Retina (tissue), 1 donor: ENCODE results near the gene SCT.
A peak's percentile ranks its signal among the peaks of the same experiment; 100 is the strongest.

Experiments used
- DNase-seq: peaks from one replicate; pipeline ENCODE4 v3.0.0-alpha.2; 2016

The SCT gene

DNA sequence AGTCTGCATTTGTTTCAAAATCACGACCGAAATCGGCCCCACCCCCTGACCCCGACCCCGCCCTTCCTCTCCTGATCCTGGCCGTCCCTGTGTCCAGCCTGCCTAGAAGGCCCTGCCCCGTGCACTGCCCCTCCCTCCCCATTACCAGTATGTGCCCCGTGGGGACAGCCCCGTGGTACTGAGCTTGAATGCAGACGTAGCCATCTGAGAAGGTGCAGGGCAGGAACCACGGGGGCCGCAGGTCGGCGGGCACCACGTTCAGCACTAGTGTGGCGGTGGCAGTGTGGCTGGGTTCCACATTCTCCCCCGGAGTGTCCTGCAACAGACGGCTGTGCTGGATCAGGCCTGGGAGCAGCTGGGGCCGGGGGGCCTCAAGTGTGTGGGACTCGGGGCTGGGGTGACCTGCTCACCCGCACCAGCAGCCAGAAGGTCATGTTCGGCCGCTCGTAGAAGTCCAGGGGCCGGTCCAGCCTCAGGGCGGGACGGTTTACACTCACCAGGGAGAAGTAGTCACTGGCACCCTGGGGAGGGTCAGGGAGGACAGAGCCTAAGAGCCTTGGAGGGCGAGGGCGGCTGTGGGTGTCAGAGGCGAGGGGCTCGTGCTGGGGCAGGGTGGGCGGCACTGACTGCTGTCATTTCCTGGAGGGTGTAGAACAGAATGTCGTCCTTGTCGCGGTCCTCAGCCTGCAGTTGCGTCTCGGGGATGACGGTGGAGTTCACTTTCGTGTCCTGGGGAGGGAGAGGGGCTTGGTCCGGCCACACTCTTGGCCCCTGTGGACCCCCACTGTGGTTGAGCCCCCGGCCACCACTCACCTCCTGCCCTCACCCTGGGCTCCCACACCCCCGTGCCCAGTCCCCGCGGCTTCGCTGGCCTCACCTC, 5.8 kb downstream of the SCT start:
- DNase-seq: no peak

DNA sequence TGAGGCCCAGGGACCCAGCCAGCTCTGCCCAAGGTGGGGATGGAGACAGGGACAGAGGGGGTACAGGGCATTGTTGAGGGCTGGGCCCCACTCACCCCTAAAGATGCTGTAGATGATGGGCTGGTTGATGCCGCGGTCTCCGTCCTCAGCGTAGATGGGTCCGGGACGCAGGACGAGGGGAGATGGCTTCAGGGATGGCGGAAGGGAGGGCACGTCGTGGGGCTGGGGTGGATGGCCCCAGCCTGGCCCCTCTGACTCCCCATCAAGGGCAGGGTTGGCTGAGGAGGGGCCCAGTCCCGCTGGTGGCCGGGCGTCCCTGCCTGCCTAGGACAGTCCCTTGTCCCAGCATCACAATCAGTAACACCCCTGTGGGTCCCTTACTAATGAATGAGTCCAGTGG, 6.8 kb downstream of the SCT start:
- DNase-seq: no peak

DNA sequence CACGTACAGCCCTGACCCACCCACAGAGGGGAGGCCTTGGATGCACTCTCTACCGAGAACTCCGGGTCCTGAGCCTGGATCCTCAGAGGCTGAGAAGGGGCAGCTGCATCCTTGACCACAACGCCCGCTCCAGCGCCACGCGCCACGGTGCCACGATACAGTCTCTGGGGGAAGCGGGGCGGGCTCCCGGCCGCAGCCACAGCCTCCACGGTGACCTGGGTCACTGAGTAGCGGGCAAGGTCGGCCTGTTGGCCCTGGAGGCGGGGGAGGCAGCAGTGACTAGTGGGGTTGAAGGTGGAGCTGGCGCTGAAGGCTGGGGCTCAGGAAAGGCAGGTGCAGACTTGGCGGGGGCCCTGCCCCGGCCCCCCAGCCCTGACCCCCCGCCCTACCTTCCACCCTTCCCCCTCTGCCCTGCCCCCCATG, 7.3 kb downstream of the SCT start:
- DNase-seq: no peak

DNA sequence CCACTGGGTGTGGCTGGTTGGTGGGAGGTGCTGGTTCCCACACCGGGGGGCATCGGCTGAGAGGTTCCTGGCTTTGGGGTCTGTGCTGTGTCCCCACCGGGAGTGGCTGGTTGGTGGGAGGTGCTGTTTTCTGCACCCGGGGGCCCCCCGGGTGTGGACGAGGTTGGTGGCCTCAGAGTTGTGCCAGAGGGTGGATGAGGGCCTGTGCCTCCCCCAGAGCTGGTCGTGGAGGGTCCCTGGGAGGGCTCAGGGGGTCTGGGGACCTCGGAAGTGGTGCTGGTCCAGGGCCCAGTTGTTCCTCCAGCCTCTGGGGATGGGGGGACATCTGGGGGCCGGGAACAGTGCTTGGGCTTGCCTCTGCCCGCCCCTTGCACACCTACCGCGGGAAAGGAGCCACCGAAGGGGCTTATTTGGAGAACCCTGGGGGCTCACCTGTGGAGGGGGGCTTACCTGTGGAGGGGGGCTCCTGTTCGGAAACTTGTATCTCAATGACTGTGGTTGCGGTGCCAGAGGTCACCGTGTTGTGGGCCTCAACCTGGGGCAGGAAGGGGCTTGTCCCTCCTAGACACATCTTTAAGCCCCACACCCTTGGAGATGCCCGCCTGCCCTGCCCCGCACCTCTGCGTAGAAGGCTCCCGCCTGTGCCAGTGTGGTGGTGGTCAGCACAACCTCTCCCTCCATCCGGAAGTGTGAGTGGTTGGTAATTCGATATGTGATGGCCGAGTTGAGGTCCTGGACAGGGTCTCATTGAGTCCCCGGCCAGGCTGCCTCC, 7.9 kb downstream of the SCT start:
- no peak for DNase-seq

DNA sequence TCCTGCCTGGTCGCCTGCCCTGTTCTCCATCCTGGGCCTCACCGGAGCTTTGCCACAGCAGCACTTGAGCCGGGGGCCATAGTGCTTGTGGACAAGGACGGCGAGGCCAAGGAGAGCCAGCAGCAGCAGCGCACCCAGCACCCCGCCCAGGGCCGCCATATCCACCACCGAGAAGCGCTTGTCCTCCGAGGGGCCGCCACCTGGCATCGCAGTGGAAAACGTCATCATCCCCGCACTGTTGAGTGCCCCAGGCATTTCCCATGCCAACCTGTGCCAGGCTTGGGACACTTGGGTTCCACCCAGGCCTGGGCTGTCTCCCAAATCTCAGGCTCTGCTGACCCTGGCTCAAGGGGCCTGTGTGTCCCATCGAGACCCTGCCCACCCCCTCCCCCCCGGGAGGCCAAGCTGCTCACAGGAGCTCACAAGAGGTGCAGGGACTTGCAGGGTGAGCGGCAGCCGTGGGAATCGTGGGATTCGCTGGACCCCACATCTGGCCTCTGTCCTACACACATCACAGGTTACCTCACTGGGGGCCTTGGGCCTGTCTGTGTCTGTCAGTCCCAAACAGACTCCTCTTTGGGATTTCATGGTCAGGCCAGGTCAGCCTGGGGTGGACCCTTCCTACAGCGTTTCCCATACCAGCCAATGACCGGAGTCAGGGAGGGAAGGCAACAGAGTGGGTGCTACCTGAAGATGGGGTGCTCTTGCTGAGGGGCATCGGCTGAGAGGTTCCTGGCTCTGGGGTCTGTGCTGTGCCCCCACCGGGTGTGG, 8.9 kb downstream of the SCT start:
- no peak for DNase-seq

DNA sequence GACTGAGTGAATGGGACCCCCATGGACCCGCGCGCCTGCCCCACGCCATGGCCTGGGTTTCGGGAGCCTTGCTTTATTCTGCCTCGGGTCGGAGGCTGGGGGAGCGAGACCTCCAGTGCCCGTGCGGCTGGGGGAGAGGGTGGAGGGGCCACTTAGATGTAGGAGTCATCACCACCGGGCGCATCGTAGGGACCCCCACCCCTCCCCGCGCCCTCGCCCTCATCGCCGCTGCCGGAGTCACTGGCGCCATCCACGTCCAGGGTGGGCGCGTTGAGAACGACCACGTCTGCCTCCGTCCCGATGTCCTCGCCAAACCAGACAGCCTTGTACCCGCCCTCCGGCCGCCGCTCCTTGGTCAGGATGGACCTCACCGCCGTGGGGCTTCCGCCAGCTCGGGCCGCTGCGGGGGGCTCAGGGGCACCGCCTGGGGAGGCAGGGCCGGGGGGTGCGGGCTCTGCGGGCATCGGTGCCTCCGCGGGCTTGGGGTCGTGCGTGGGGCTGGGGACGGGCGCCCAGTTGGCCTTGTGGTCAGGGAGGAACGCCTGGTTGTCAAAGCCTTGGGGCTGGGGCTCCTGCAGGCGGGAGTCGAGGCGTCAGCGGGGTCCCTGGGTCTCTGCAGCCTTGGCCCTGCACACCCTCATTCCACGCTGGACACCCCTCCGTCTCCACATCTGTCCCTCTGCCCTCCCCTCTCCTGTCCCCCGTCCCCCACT, 9.6 kb downstream of the SCT start:
- no peak for DNase-seq

DNA sequence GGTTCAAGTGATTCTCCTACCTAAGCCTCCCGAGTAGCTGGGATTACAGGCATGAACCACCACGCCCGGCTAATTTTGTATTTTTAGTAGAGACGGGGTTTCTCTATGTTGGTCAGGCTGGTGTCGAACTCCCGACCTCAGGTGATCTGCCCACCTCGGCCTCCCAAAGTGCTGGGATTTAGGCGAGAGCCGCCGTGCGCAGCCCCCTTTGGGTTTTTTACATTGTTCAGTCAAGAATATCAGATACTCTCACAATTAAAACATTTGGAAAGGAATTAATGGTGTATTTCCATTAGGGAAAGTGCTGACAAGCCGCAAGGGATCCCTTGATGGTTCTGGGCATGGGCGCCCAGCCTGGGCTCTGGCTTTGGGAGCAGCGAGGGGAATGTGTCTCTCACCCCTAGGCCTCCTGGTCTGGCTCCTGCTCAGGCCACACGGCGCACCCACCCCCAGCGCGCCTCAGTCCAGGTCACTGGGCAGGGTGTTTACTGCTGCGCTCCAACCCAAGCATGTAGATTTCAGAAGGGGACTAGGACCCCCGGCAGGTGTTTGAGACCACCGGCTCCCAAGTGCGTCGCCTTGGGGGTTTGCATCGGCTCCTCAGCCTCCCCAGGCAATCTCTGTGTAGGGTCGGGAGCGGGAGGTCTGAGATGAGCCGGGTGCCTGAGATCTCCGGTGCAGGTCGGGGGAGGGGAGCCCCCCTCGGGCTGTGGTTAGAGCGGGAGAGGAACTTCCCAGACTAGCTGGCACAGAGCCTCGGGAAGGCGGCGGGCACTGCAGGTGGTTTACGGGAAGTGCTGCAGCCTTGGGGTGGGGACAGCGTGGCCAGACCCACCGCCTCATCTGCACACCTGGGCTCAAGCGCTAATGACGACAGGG, 10.4 kb downstream of the SCT start:
- no peak for DNase-seq

DNA sequence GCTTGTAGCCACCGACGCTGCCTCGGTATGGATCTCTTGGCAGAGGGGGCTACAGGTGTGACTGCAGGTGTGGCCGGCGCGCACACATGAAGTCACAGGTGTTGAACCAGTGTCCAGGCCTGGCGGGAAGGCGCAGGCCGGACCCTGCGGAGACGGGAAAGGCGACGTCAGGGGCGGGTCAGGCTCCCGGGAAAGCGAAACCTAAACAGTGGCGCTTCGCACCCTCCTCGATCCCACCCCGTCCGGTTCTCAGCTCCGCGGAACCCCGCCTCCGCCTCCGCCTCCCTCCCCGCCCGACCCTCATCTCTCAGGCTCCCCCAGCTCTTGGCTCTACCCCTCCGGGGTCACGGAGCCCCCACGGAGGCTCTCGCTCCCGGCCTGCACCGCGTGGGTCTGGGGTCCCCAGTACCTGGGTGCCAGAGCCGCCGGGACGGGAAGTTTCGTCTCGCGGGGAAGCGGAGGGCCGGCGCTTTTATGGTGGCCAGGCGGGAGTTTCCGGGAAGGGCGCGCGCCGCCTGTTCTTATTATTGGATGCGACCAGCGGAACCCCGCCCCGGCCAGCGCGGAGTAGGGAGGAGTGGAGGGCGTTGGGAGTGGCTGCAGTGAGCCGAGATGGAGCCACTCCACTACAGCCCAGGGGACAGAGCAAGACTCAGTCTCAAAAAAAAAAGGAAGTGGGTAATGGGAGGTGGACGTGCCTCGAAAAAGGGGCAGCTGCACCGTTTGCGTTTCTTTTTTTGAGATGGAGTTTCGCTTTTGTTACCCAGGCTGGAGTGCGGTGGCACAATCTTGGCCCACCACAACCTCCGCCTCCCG, 11.3 kb downstream of the SCT start, which contains the start of gene IRF7:
Gene IRF7, minus strand, starts transcription at position 447 of the 816 bp plus-strand sequence. CDS start 586 bp downstream, outside the sequence.
- peak; percentile 91 for DNase-seq

DNA sequence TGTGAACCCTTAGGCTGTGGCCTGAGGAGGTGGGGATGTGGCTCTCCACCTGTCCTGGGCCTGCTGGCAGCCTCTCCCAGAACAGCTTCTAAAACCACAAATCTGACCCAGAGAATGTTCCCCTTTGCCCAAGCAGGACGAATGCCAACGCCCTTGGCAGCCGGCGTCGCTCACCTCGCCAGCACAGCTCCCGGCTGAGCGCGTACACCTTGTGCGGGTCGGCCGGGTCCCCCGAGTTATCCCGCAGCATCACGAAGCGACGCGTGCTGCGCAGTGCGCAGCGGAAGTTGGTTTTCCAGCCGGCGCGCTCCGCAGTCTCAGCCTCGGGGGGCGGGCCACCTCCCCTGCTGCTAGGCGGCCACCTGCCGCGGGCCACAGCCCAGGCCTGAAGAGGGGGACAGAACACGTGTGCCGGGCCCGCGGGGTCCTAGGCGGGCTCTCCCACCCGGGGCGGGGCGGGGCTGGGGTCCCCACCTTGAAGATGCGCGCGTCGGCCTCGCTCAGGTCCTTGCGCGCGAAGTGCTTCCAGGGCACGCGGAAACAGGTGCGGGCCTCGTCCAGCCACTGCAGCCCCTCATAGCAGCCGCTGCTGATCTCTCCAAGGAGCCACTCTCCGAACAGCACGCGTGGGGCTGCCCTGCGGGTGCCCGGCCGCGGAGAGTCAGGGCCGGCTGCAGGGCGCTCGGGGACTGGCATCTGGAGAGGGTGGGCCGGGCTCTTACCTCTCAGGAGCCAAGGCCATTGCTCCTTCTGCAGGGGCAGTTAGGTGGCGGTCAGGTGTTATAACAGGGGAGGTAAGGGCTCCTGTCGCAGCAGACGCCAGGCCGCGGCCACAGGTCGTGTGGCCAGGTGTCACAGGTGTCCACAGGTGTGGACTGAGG, 12.1 kb downstream of the SCT start:
- DNase-seq: peak; percentile 39

DNA sequence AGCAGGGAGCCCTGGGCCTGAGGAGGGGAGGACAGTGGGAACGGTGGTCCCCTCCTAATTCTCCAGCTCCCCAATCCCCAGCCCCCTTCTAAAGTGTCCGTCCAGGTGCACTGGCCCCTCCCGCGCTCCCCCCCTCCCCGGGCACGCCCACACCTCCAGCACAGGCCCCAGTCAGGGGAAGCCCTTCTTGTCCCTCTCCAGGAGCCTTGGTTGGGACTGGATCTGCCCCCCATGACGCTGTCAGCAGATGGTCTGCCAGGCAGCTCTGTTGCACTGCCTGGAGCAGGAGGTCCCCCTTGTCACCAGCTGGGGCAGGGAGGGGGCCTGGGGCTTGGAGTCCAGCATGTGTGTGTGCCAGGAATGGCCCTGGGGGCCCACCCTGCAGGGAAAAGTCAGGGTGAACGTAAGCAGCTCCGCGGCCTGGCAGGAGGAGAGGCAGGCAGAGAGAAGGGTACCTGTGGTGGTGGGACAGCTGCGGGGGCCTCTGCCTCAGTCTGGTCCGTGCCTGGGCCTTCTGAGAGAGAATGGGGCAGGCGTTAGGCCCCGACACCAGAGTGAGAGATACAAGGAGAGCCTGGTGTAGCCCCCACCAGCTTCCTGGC, 12.9 kb downstream of the SCT start:
- no peak for DNase-seq

DNA sequence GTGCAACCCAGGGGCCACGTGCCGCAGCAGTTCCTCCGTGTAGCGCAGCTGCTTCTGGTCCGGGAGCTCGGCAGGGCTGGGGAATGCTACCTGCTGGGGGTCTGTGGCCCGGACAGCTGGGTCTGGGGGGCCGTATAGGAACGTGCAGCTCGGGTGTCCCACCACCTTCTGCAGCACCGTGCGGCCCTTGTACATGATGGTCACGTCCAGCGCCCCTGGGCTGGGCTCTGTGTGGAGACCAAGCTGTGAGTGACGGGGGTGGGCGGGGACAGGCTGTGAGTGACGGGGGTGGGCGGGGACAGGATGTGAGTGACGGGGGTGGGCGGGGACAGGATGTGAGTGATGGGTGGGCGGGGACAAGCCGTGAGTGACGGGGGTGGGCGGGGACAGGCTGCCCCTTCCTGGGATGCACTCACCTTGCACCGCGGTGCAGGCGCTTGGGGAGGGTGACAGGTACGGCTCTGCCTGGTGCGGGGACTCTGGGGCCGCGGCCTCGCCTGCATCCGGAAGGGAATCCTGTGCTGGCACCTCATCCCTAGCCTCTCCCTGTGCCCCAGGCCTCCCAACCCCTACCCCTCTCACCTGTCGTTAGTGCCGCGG, 13.5 kb downstream of the SCT start:
- peak; percentile 39 for DNase-seq

DNA sequence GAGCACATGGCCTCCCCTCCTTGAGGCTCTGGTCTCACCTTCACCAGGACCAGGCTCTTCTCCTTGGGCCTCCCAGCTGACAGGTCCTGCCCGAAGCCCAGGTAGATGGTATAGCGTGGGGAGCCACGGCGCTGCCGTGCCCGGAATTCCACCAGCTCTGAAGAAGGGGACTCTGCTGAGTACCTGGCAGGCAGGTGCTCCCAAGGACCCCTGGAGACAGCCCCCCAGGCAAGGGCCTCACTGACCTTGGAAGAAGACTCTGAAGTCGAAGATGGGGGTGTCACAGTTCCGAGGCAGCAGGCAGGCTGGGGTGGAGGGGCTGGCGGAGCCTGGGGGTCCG, 14.1 kb downstream of the SCT start:
- DNase-seq: peak; percentile 22

DNA sequence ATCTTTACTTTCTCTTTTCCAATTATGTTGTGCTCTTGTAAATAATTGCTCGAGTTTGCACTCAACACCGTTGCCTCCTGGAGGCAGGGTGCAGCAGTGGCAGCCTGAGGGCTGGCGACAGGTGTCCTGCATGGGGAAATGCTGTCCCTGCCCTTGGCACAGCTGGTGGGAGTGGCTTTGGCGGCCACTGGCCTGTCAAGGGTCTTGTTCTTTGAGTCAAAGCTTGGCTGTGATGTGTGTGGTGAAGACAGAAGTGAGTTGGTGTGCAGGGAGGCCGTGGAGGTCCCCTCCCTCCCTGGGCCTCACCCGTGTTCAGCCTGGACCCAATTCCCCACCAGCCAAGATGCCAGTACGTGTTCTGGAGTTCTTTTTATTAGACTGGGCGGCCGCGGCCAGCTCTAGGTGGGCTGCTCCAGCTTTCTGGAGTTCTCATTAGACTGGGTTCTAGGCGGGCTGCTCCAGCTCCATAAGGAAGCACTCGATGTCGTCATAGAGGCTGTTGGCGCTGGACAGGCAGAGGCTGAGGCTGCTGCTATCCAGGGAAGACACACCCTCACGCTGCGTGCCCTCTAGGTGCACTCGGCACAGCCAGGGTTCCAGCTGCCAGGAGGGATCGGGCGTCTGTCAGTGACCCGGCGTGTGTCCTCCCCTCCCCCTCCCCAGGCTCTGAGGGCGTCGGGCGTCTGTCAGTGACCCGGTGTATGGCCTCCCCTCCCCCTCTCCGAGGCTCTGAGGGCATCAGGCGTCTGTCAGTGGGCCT, 14.6 kb downstream of the SCT start:
- DNase-seq: peak; percentile 24

DNA sequence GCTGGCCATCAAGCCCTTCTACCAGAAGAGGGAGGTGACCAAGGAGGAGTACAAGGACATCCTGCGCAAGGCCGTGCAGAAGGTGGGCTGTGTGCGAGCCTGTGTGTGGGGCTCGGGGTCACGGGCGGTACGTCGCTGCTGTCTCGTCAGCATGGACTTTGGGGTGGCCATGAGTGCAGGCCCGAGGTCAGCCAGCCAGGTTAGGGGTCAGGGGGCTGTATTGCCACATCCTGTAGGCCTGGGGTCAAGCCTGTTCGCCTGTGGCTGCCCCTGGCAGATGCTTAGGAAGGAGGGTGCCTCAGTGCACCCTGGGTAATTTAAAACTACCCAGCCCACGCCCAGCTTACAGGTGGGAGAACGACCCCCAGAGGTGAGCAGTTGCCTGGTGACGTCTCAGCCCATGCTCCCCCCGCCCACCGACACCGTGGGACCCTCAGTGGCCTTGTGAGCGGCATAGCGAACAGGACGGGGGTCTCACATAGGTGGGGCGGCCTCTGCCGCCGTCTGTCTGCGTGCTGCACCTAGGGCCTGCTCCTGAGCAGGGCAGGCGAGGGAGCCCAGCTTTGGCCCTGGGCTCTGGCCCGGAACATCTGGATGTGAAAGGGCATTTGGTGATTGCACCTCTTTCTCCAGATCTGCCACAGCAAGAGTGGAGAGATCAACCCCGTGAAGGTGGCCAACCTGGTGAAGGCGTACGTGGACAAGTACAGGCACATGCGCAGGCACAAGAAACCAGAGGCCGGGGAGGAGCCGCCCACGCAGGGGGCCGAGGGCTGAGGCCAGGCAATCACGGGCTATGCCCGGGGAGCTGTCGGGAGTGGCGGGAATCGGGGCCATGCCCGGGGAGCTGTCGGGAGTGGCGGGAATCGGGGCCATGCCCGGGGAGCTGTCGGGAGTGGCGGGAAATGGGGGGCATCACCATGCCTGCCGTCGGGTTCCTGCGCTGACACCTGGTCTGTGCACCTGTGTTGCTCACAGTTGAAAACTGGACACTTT, 15.7 kb downstream of the SCT start:
- no peak for DNase-seq

DNA sequence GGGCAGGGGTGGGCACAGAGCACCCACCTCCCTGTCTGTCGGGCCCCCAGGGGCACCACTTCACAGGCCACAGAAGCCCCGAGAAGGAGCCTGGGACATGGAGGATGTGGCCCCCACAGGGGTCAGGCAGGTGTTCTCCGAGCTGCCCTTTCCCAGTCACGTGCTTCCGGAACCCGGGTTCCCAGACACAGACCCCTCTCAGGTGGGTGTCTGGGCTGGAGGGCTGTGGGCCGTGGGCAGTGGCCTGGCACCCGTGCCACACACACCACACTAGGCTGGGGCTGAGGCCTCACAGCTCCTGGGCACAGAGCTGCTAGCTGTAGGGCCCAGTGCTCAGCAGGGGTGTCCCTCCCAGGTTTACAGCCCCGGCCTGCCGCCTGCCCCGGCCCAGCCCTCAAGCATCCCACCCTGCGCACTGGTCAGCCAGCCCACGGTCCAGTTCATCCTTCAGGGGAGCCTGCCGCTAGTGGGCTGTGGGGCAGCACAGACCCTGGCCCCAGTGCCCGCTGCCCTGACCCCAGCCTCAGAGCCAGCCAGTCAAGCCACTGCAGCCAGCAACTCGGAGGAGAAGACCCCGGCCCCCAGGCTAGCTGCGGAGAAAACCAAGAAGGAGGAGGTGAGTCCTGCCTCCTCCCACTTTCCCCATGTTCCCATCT, 16.7 kb downstream of the SCT start:
- DNase-seq: no peak

DNA sequence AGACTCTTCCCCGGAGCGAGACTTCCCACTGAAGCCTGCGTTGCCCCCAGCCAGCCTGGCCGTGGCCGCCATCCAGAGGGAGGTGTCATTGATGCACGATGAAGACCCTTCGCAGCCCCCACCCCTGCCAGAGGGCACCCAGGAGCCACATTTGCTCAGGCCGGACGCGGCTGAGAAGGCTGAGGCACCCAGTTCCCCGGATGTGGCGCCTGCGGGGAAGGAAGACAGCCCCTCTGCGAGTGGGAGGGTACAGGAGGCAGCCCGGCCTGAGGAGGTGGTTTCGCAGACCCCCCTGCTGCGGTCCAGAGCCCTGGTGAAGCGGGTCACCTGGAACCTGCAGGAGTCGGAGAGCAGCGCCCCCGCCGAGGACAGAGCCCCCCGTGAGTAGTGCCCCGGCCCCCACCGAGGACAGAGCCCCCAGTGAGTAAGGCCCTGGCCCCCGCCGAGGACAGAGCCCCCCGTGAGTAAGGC, 17.6 kb downstream of the SCT start:
- DNase-seq: no peak
